HFFc6 (cell line): ENCODE data around the gene ITFG2. TPM values are rescaled to one million over a fixed set of nuclear protein-coding genes. Genes with fewer than 3 reads are reported as not detected.

Source experiments
- DNase-seq: peaks from one replicate; pipeline ENCODE4 v3.0.0-alpha.2; 2018
- H3K27ac Mint-ChIP-seq: 2 replicates; pipeline ENCODE4 v1.8.0; 2020; ENCODE audit warnings: mild to moderate bottlenecking, mixed read lengths
- H3K27me3 Mint-ChIP-seq: 2 replicates; pipeline ENCODE4 v1.8.0; 2021; ENCODE audit warnings: mild to moderate bottlenecking, moderate library complexity, mixed read lengths; ENCODE audit not compliant: insufficient read depth
- H3K36me3 Mint-ChIP-seq: 2 replicates; pipeline ENCODE4 v1.8.0; 2021; ENCODE audit warnings: low read depth, mixed read lengths
- H3K4me1 Mint-ChIP-seq: 2 replicates; pipeline ENCODE4 v1.8.0; 2020; ENCODE audit warnings: low read depth, mixed read lengths
- H3K4me3 Mint-ChIP-seq: 2 replicates; pipeline ENCODE4 v1.8.0; 2020; ENCODE audit warnings: mild to moderate bottlenecking, moderate library complexity, mixed read lengths
- H3K9me3 Mint-ChIP-seq: 2 replicates; pipeline ENCODE4 v1.8.0; 2020; ENCODE audit warnings: mild to moderate bottlenecking, mixed read lengths
- CTCF ChIP-seq: fragments of 200-600 bp; sonication (generic); IDR thresholded peaks from 2 replicates; pipeline ENCODE4 v1.5.0; 2021; ENCODE audit warnings: antibody characterized with exemption, mild to moderate bottlenecking
- long read RNA-seq: library from polyadenylated mRNA; unstranded; transcript quantifications from one replicate; pipeline ENCODE4 v2.0.0, GENCODE V29; 2019
- total RNA-seq, 6 experiments: library from RNA; stranded (reverse); fragmentation: NEBNext Ultra II Directional; extraction: Animal tissue kit (Norgen Biotek cat#: 25700); gene quantifications; 2 replicates in 1 of 6; 3 replicates in 5 of 6; pipeline ENCODE4 v1.2.3, GENCODE V29; 2021

The ITFG2 gene
- 10 to 100 TPM; 17.0 to 21.1 (median 19.6) TPM for total RNA-seq
- long read RNA-seq, transcript ITFG2-201 (12 exons, 2,361 nt) = major isoform, 16 of 25 reads
- long read RNA-seq, partial matches to known transcripts = 1 of 25 reads
- long read RNA-seq, other reads (novel, unspliced or antisense) = 7 of 25 reads

- H3K27ac Mint-ChIP-seq = peak within 1 kb of the TSS; percentile 98
- TF ChIP-seq CTCF = no peak
- H3K27me3 Mint-ChIP-seq = peaks cover 2% of the 10 kb centered on the region; the same call in 1 of the 2 replicates
- H3K4me3 Mint-ChIP-seq = peak within 1 kb of the TSS; percentile 98
- H3K9me3 Mint-ChIP-seq = no peaks in the 10 kb centered on the region
- 0 out of 2 replicates have a peak, but pooled peaks cover under 1% of the 10 kb centered on the region for H3K36me3 Mint-ChIP-seq
- H3K4me1 Mint-ChIP-seq = peaks cover 22% of the 10 kb centered on the region
- peak; percentile 98 for DNase-seq
These were observed at the start of gene ITFG2 for GRCh38 chr12:2812290-2813213. TSS of gene ITFG2 (plus strand) at chr12:2812668. CDS start at chr12:2812761, 93 bp downstream.

- DNase-seq = no peak
- no peak overlapping the region for H3K27ac Mint-ChIP-seq
- H3K36me3 Mint-ChIP-seq = no peaks in the 10 kb centered on the region
- H3K4me3 Mint-ChIP-seq = no peak overlapping the region
- no peaks in the 10 kb centered on the region for H3K4me1 Mint-ChIP-seq
- no peaks in the 10 kb centered on the region for H3K9me3 Mint-ChIP-seq
- H3K27me3 Mint-ChIP-seq = peaks cover 54% of the 10 kb centered on the region
- TF ChIP-seq CTCF = no peak
These were observed 48.1 kb upstream of the ITFG2 start for GRCh38 chr12:2764398-2764797.

GRCh38 chr12:2765052-2765451, 47.4 kb upstream of the ITFG2 start:
- Mint-ChIP-seq H3K36me3 (no peaks in the 10 kb centered on the region), H3K27ac (no peak overlapping the region), H3K4me3 (no peak overlapping the region), H3K9me3 (no peaks in the 10 kb centered on the region), H3K27me3 (peaks cover 53% of the 10 kb centered on the region), H3K4me1 (no peaks in the 10 kb centered on the region)
- TF ChIP-seq CTCF = no peak
- no peak for DNase-seq

- H3K4me1 Mint-ChIP-seq = no peaks in the 10 kb centered on the region
These were observed 46.9 kb upstream of the ITFG2 start for GRCh38 chr12:2765608-2766007.

More at GRCh38 chr12:2765608-2766007, 46.9 kb upstream of the ITFG2 start:
- TF ChIP-seq CTCF = no peak
- no peaks in the 10 kb centered on the region for H3K36me3 Mint-ChIP-seq
- no peak overlapping the region for H3K27ac Mint-ChIP-seq
- H3K4me3 Mint-ChIP-seq = no peak overlapping the region
- DNase-seq = no peak
- H3K27me3 Mint-ChIP-seq = peaks cover 50% of the 10 kb centered on the region
- peaks cover 2% of the 10 kb centered on the region; the same call in 1 of the 2 replicates for H3K9me3 Mint-ChIP-seq
